ENCODE measurements around the gene NUBP1. TPM values are rescaled to one million over a fixed set of nuclear protein-coding genes. Genes with fewer than 3 reads are reported as not detected.

Gene NUBP1
- total RNA-seq, 1 donor from 2014 or later = 20.9 TPM

DNA sequence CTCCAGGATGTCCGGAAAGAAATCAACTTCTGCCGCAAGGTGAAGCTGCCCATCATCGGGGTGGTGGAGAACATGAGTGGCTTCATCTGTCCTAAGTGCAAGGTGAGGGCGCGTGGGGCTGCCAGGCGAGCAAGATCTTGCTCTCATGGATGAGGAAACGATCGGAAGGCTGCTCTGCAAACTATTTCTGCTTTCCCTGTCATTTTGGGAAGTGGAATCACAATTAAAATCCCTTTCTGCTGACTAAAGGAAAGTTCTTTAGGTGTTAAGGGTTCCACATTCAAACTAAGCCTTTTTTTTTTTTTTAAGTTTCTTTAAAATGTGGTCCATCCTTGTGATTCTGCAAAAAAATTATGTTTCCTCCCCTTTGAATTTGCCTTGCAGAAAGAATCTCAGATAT, 17.7 kb downstream of the NUBP1 start:
- H3K4me1 ChIP-seq = no peaks in the 10 kb centered on the region
- TF ChIP-seq, protein P1, sequence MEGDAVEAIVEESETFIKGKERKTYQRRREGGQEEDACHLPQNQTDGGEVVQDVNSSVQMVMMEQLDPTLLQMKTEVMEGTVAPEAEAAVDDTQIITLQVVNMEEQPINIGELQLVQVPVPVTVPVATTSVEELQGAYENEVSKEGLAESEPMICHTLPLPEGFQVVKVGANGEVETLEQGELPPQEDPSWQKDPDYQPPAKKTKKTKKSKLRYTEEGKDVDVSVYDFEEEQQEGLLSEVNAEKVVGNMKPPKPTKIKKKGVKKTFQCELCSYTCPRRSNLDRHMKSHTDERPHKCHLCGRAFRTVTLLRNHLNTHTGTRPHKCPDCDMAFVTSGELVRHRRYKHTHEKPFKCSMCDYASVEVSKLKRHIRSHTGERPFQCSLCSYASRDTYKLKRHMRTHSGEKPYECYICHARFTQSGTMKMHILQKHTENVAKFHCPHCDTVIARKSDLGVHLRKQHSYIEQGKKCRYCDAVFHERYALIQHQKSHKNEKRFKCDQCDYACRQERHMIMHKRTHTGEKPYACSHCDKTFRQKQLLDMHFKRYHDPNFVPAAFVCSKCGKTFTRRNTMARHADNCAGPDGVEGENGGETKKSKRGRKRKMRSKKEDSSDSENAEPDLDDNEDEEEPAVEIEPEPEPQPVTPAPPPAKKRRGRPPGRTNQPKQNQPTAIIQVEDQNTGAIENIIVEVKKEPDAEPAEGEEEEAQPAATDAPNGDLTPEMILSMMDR (IDR thresholded peaks at IDR 0.05) = no peak
- TF ChIP-seq POLR2AphosphoS5 (IDR thresholded peaks at IDR 0.05; ENCODE audit: insufficient read depth in 1 of 2, low read depth in 1 of 2) = no peak
- no peak for TF ChIP-seq POLR2A (IDR thresholded peaks at IDR 0.05)
- no peak overlapping the region for H3K27ac ChIP-seq
- no peak overlapping the region for H3K4me3 ChIP-seq
- intact Hi-C loops (cut with DNase I) = no loop called here
- peaks cover 5 to 79% of the 10 kb centered on the region in 2 donors for H3K36me3 ChIP-seq
- H3K27me3 ChIP-seq = no peaks in the 10 kb centered on the region
- DNase-seq (ENCODE audit: extremely low spot score in 2 of 2) = no peak
- no peaks in the 10 kb centered on the region for H3K9me3 ChIP-seq

DNA sequence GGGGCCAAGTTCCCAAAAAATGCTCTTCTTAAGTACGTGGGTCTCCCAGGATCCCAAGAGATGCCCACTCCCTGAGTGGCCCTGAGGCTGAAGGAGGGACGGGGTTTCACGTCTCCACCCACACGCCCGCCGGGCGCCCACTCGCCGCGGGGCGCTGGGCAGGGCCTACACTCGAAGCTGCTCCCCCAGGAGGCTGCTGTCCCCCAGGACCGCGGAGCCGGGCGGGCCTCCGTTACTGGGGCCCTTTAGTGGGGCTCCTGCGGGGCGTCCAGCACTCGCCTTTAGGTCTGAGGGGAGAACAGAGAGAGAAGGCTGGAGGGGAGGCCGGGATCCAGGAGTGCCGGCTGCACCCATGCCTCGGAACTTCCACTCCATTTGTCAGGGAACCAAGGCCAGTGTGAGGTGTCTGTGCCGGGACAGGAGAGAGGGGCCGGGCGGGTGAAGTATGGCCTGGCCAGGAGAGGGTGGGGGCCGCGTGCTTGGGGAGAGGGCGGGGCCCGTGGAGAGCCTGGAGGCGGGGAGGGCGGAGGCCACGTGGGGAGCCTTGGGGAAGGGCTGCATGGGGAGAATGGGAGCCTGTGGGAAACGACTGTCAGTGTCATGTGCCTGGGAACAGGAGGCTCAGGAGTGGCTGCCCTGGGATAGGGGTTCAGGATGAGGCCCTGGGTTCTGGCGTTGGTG, 18.8 kb downstream of the NUBP1 start:
- no peaks in the 10 kb centered on the region for H3K9me3 ChIP-seq
- H3K4me1 ChIP-seq = no peaks in the 10 kb centered on the region
- DNase-seq (ENCODE audit: extremely low spot score in 2 of 2) = no peak
- H3K36me3 ChIP-seq = peaks cover 5 to 70% of the 10 kb centered on the region in 2 donors
- no peak overlapping the region for H3K27ac ChIP-seq
- H3K4me3 ChIP-seq = no peak overlapping the region
- TF ChIP-seq, protein P1 (IDR thresholded peaks at IDR 0.05) = no peak
- no peak for TF ChIP-seq POLR2A (IDR thresholded peaks at IDR 0.05)
- no peak for TF ChIP-seq POLR2AphosphoS5 (IDR thresholded peaks at IDR 0.05; ENCODE audit: insufficient read depth in 1 of 2, low read depth in 1 of 2)
- intact Hi-C loops (cut with DNase I) = no loop called here
- no peaks in the 10 kb centered on the region for H3K27me3 ChIP-seq

DNA sequence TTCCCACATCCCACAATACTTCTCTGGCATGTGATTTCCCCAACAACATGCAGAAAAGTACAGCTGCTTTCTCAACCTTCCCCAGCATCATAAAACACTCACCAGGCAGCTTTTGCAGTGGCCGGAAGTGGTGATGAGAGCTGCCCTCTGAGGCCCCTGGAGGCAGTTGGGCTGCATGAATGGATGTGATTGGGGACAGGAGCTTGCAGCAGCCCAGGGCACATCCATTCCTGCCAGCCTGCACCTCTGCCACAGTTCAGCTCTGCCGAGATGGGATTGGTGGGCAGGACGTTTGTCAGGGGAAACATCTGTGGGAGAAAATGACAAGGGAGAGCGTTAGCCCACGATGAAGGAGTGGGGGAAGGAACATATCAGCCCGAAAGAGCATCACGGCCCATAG, 19.8 kb downstream of the NUBP1 start:
- H3K27me3 ChIP-seq = no peaks in the 10 kb centered on the region
- H3K4me3 ChIP-seq = no peak overlapping the region
- peaks cover 5 to 61% of the 10 kb centered on the region in 2 donors for H3K36me3 ChIP-seq
- H3K9me3 ChIP-seq = no peaks in the 10 kb centered on the region
- no peak overlapping the region for H3K27ac ChIP-seq
- intact Hi-C loops (cut with DNase I) = no loop called here
- TF ChIP-seq POLR2AphosphoS5 (IDR thresholded peaks at IDR 0.05; ENCODE audit: insufficient read depth in 1 of 2, low read depth in 1 of 2) = no peak
- TF ChIP-seq, protein P1 (IDR thresholded peaks at IDR 0.05) = no peak
- no peak for TF ChIP-seq POLR2A (IDR thresholded peaks at IDR 0.05)
- DNase-seq (ENCODE audit: extremely low spot score in 2 of 2) = no peak
- H3K4me1 ChIP-seq = no peaks in the 10 kb centered on the region

DNA sequence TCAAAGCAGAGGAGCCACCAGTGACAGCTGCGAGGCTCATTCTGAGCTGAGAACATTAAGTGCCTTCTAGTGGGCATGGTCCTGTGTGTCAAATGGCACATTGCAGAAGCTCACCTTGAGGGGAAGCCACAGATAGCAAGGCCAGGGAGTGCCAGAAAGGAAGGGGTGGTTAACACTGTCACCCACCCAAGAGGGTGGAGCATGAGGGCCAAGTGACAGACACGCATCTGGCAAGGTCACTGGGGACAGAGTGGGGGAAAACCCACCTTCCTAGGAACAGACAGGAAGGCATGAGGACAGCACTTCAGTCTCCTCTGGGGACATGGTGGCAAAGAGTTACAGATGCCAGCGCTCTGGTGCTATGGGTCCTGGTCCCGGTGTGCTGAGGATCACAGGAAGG, 22.1 kb downstream of the NUBP1 start:
- Histone ChIP-seq H3K27ac (no peak overlapping the region), H3K4me3 (no peak overlapping the region), H3K36me3 (peaks cover 0 to 44% of the 10 kb centered on the region in 2 donors), H3K9me3 (no peaks in the 10 kb centered on the region), H3K27me3 (no peaks in the 10 kb centered on the region), H3K4me1 (no peaks in the 10 kb centered on the region)
- DNase-seq (ENCODE audit: extremely low spot score in 2 of 2) = no peak
- TF ChIP-seq POLR2AphosphoS5 (IDR thresholded peaks at IDR 0.05; ENCODE audit: insufficient read depth in 1 of 2, low read depth in 1 of 2) (no peak), POLR2A (IDR thresholded peaks at IDR 0.05) (no peak)
- TF ChIP-seq, protein P1 (IDR thresholded peaks at IDR 0.05) = no peak
- intact Hi-C loops (cut with DNase I) = no loop called here

DNA sequence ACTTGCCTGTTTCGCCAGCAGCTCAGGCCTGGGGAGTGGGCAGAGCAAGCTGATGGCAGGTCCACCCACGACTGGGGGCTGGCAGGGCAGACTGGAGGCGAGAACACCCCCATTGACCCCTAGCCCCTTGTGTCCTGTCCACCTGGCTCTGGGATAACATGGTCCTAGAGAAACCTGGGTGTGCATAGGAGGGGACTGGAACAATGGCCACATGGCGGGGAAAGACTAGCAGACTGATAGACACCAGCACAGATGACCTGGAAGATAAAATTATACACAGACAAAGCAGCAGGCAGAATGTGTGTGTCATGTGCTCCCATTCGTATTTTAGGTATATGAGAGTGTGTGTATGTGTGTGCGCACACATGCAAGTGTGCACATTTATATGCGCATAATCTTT, 23.5 kb downstream of the NUBP1 start:
- H3K36me3 ChIP-seq = peaks cover 0 to 30% of the 10 kb centered on the region in 2 donors

More for the DNA sequence above, 23.5 kb downstream of the NUBP1 start:
- H3K9me3 ChIP-seq = no peaks in the 10 kb centered on the region
- intact Hi-C loops (cut with DNase I) = no loop called here
- H3K4me1 ChIP-seq = no peaks in the 10 kb centered on the region
- TF ChIP-seq, protein P1 (IDR thresholded peaks at IDR 0.05) = no peak
- TF ChIP-seq POLR2AphosphoS5 (IDR thresholded peaks at IDR 0.05; ENCODE audit: insufficient read depth in 1 of 2, low read depth in 1 of 2) = no peak
- TF ChIP-seq POLR2A (IDR thresholded peaks at IDR 0.05) = no peak
- H3K27ac ChIP-seq = no peak overlapping the region
- no peak for DNase-seq (ENCODE audit: extremely low spot score in 2 of 2)
- no peaks in the 10 kb centered on the region for H3K27me3 ChIP-seq
- no peak overlapping the region for H3K4me3 ChIP-seq
